Measurements from ENCODE around the gene DDX41.

DDX41 gene

GRCh38 chr5:177495243-177496060 lies 21.3 kb downstream of the DDX41 start:
- H3K36me3 ChIP-seq (ENCODE audit: insufficient read depth, low read length): no peaks in the 10 kb centered on the region
- H3K9ac ChIP-seq (ENCODE audit: low read depth, low read length): no peak overlapping the region
- no peak for DNase-seq
- H3K4me2 ChIP-seq (ENCODE audit: insufficient read depth, low read length): peak overlapping the region; percentile 94; the same call in 1 of the 2 replicates
- peaks cover 20% of the 10 kb centered on the region for H3K4me1 ChIP-seq (ENCODE audit: insufficient read depth, low read length)
- no peak overlapping the region for H3K27ac ChIP-seq (ENCODE audit: low read length)
- H3K9me3 ChIP-seq (ENCODE audit: insufficient read depth, low read length, severe bottlenecking): no peaks in the 10 kb centered on the region
- TF ChIP-seq EZH2 (IDR thresholded peaks at IDR 0.05; ENCODE audit: borderline replicate concordance, low read depth, low read length, severe bottlenecking) (no peak), CTCF (IDR thresholded peaks at IDR 0.05; ENCODE audit: borderline replicate concordance, extremely low read depth, low read length, poor library complexity, severe bottlenecking) (no peak)
- H3K4me3 ChIP-seq (ENCODE audit: low read depth in 1 of 2, low read length in 2 of 2): no peak overlapping the region
- H2AFZ ChIP-seq (ENCODE audit: low read depth, low read length): no peak overlapping the region
- no peaks in the 10 kb centered on the region for H4K20me1 ChIP-seq (ENCODE audit: insufficient read depth, low read length)
- no peak for ATAC-seq (ENCODE audit: insufficient read depth, low read depth)
- no peaks in the 10 kb centered on the region for H3K27me3 ChIP-seq (ENCODE audit: insufficient read depth, low read length, poor library complexity)
- no peaks in the 10 kb centered on the region for H3K79me2 ChIP-seq (ENCODE audit: insufficient read depth, low read length)

- Histone ChIP-seq H3K4me1 (ENCODE audit: insufficient read depth, low read length) (peaks cover 20% of the 10 kb centered on the region), H3K27me3 (ENCODE audit: insufficient read depth, low read length, poor library complexity) (no peaks in the 10 kb centered on the region), H4K20me1 (ENCODE audit: insufficient read depth, low read length) (no peaks in the 10 kb centered on the region), H3K4me2 (ENCODE audit: insufficient read depth, low read length) (no peak overlapping the region), H3K9ac (ENCODE audit: low read depth, low read length) (no peak overlapping the region), H3K36me3 (ENCODE audit: insufficient read depth, low read length) (no peaks in the 10 kb centered on the region), H2AFZ (ENCODE audit: low read depth, low read length) (no peak overlapping the region), H3K9me3 (ENCODE audit: insufficient read depth, low read length, severe bottlenecking) (no peaks in the 10 kb centered on the region), H3K79me2 (ENCODE audit: insufficient read depth, low read length) (no peaks in the 10 kb centered on the region), H3K27ac (ENCODE audit: low read length) (no peak overlapping the region), H3K4me3 (ENCODE audit: low read depth in 1 of 2, low read length in 2 of 2) (no peak overlapping the region)
- peak; percentile 26 for TF ChIP-seq CTCF (IDR thresholded peaks at IDR 0.05; ENCODE audit: borderline replicate concordance, extremely low read depth, low read length, poor library complexity, severe bottlenecking)
- TF ChIP-seq EZH2 (IDR thresholded peaks at IDR 0.05; ENCODE audit: borderline replicate concordance, low read depth, low read length, severe bottlenecking): no peak
- ATAC-seq (ENCODE audit: insufficient read depth, low read depth) (no peak), DNase-seq (no peak)
Observed at GRCh38 chr5:177494346-177495195, 22.2 kb downstream of the DDX41 start.

GRCh38 chr5:177493795-177494345 lies 22.9 kb downstream of the DDX41 start:
- Histone ChIP-seq H3K79me2 (ENCODE audit: insufficient read depth, low read length) (no peaks in the 10 kb centered on the region), H3K4me2 (ENCODE audit: insufficient read depth, low read length) (no peak overlapping the region), H3K9ac (ENCODE audit: low read depth, low read length) (no peak overlapping the region), H3K4me3 (ENCODE audit: low read depth in 1 of 2, low read length in 2 of 2) (no peak overlapping the region), H3K9me3 (ENCODE audit: insufficient read depth, low read length, severe bottlenecking) (no peaks in the 10 kb centered on the region), H4K20me1 (ENCODE audit: insufficient read depth, low read length) (no peaks in the 10 kb centered on the region; the same call in 1 of the 2 replicates), H3K27me3 (ENCODE audit: insufficient read depth, low read length, poor library complexity) (no peaks in the 10 kb centered on the region), H3K36me3 (ENCODE audit: insufficient read depth, low read length) (no peaks in the 10 kb centered on the region), H3K27ac (ENCODE audit: low read length) (no peak overlapping the region), H3K4me1 (ENCODE audit: insufficient read depth, low read length) (peaks cover 20% of the 10 kb centered on the region), H2AFZ (ENCODE audit: low read depth, low read length) (no peak overlapping the region)
- DNase-seq (no peak), ATAC-seq (ENCODE audit: insufficient read depth, low read depth) (no peak)
- TF ChIP-seq CTCF (IDR thresholded peaks at IDR 0.05; ENCODE audit: borderline replicate concordance, extremely low read depth, low read length, poor library complexity, severe bottlenecking) (no peak), EZH2 (IDR thresholded peaks at IDR 0.05; ENCODE audit: borderline replicate concordance, low read depth, low read length, severe bottlenecking) (no peak)

All from DND-41 (cell line).